ENCODE data around the gene TMEM86A. TPM values are rescaled to one million over a fixed set of nuclear protein-coding genes. Genes with fewer than 3 reads are reported as not detected.

TMEM86A gene
- total and polyA plus RNA-seq, 2 of the 4 experiments (the other 2 are of a cell fraction), result 0.31 to 0.36 TPM

DNA sequence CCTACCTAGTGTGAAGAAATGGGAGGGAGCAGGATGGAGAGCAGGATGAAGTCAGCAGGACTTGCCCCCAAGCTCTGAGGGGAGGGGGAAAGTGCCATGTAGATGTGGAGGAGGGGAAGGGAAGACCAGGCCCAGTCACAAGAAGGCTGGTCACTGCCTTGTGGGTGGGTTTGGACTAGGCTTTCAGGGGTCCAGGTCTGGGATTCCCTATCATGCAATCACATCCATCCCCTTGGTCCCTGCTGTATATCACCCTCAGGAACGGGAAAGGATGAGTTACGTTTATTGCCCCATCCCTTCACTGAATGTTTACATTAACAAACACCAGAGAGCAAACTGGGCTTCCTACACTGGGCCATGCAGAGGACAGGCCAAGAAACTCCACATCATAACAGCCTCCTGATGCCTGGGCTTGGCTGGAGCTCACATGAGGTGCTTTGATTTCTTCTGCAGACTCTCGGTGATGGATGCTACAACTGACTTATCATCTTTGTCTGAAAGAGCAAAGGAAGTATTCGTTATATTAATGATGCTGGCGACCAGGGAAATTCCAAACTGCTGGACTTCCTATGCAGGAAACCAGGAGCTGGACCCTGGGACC lies 5.6 kb downstream of the TMEM86A start:
- ChIA-PET POLR2A (ENCODE audit: unreplicated experiment) (no interaction called here), CTCF (no interaction called here)
- dilution Hi-C loops (cut with HindIII; ENCODE audit: low sequenced_read_pairs, unreplicated experiment) (no loop called here), intact Hi-C loops (cut with micrococcal nuclease) (no loop called here), in situ Hi-C loops (cut with MboI; ENCODE audit: low sequenced_read_pairs) (no loop called here)
- ATAC-seq (ENCODE audit: low read depth), result no peak
- no peak overlapping the region for H3K56ac ChIP-seq (ENCODE audit: extremely low read depth, insufficient read depth, low read length)
- H2BK15ac ChIP-seq (ENCODE audit: low read depth, low read length), result no peak overlapping the region
- 0 out of 2 replicates have a peak, but pooled peaks cover 2% of the 10 kb centered on the region for H3K9me1 ChIP-seq (ENCODE audit: insufficient read depth, low read length)
- no peak overlapping the region for H4K91ac ChIP-seq (ENCODE audit: insufficient read depth, low read depth, low read length)
- no peak overlapping the region for H3K23ac ChIP-seq (ENCODE audit: low read depth, low read length)
- 0 out of 2 replicates have a peak, but pooled peaks cover 2% of the 10 kb centered on the region for H3K9me3 ChIP-seq (ENCODE audit: control insufficient read depth, insufficient read depth, low read length)
- peaks cover 2% of the 10 kb centered on the region; the same call in 1 of the 2 replicates for H3K4me1 ChIP-seq (ENCODE audit: control insufficient read depth, insufficient read depth, low read length)
- no peaks in the 10 kb centered on the region for H3K79me1 ChIP-seq (ENCODE audit: low read depth in 1 of 2, low read length in 2 of 2)
- H2BK20ac ChIP-seq (ENCODE audit: low read depth, low read length), result no peak overlapping the region
- 70% methylated on average over 2 of the region's 5 CpGs; no CpG with 5 or more reads in 1 of the 2 experiments for WGBS, 2 experiments (ENCODE audit: extremely low coverage in 2 of 2, insufficient read length in 1 of 2)
- H3K14ac ChIP-seq (replicated peaks; ENCODE audit: low read depth, low read length), result no peak overlapping the region
- no TSS peak for BruUV-seq (replicated peaks)
- H2AK5ac ChIP-seq (ENCODE audit: low read depth, low read length), result no peak overlapping the region
- H3K36me3 ChIP-seq (ENCODE audit: control insufficient read depth, insufficient read depth, low read length), result no peaks in the 10 kb centered on the region
- H3K27ac ChIP-seq (ENCODE audit: insufficient read depth, low read length), result no peak overlapping the region
- no peak for DNase-seq
- no peak overlapping the region for H3K18ac ChIP-seq (ENCODE audit: low read depth, low read length)
- H2BK5ac ChIP-seq (ENCODE audit: low read depth, low read length, poor library complexity, severe bottlenecking), result no peak overlapping the region
- H3K9ac ChIP-seq (ENCODE audit: low read depth, low read length), result no peak overlapping the region
- no peak overlapping the region for H4K8ac ChIP-seq (ENCODE audit: low read depth in 2 of 2, low read length in 2 of 2)
- no peaks in the 10 kb centered on the region for H4K20me1 ChIP-seq (ENCODE audit: insufficient read depth, low read length)
- TF ChIP-seq BHLHE40 (IDR thresholded peaks at IDR 0.05; ENCODE audit: low read depth, low read length), result no peak
- TF ChIP-seq FOS (IDR thresholded peaks at IDR 0.05; ENCODE audit: low read depth, low read length), result no peak
- TF ChIP-seq RFX5 (IDR thresholded peaks at IDR 0.05; ENCODE audit: low read depth, low read length), result no peak
- TF ChIP-seq MAZ (IDR thresholded peaks at IDR 0.05; ENCODE audit: borderline replicate concordance, low read depth, low read length), result no peak
- H2AFZ ChIP-seq (replicated peaks; ENCODE audit: low read length, poor library complexity), result no peak overlapping the region
- H2BK120ac ChIP-seq (ENCODE audit: low read depth, low read length), result no peak overlapping the region
- H3K27me3 ChIP-seq (ENCODE audit: control insufficient read depth, insufficient read depth, low read length), result peaks cover 46% of the 10 kb centered on the region
- no peak overlapping the region for H2AK9ac ChIP-seq (replicated peaks; ENCODE audit: low read depth, low read length, poor library complexity)
- H3K4ac ChIP-seq (ENCODE audit: low read depth, low read length), result no peak overlapping the region
- no peak overlapping the region for H3K4me3 ChIP-seq (ENCODE audit: insufficient read depth, low read depth, low read length)
- H4K5ac ChIP-seq (ENCODE audit: low read depth, low read length), result no peak overlapping the region
- no peak overlapping the region for H3K4me2 ChIP-seq (ENCODE audit: low read depth, low read length)

Data from IMR-90 (cell line).